ENCODE measurements around the gene MATN1.
A peak's percentile ranks its signal among the peaks of the same experiment; 100 is the strongest.

MATN1 gene

DNA sequence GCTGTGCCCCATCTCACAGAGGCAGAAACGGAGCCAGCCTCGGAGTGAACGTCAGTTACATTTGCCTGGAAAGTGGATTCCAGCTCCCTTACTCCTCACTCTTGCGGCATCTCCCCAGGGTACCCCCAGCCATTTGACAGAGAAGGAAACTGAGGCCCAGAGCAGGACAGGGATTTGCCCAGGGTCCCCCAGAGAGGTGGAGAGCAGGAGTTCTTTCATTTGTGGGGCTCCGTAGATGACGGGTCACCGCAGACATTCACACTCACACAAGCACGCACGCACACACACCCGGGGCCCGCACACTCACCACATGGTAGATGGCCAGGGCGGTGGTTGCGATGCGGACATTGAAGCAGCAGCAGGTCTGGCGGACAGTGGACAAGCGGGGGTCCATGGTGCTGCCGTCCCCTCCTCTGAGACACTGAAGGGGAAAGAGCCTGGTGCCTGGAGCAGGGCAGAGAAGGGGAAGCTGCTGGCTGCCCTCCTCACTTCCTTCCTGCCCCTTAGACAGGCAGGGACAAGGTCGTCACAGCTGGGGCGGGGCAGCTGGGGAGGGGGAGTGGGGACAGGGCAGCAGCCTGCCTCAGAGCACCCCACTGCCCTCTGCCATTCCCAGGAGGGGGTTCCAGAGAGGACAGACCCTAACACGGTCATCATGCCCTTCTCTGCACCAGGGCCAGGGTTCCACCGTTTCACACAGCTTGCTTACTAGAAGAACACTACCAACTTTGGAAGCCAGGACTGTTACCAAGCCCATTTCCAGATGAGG lies 34.2 kb upstream of the MATN1 start, which contains the start of gene LAPTM5:
LAPTM5 (minus strand) TSS at position 423 of the 769 bp plus-strand sequence; CDS start at position 394, 29 bp downstream.
- no peak for DNase-seq

- peak; percentile 92 for DNase-seq
Observed at GRCh38 chr1:30756545-30757351, 33.4 kb upstream of the MATN1 start.

DNA sequence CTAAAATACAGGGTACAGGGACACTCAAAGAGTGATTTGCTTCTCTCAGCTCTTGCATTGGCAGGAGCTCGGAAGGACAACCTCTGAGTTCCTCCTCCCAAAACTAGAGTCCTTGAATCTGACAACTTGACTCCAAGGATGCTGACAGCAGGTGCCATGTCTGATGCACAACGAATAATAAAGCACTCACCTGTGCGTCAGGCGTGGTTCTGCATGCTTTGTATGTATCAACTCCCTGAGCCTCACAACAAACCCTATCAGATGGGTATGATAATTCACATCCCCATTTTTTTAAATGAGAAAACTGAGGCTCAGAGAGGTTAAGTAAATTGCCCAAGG lies 32.8 kb upstream of the MATN1 start:
- DNase-seq = no peak

GRCh38 chr1:30755746-30756145 lies 32.4 kb upstream of the MATN1 start:
- DNase-seq = no peak

DNA sequence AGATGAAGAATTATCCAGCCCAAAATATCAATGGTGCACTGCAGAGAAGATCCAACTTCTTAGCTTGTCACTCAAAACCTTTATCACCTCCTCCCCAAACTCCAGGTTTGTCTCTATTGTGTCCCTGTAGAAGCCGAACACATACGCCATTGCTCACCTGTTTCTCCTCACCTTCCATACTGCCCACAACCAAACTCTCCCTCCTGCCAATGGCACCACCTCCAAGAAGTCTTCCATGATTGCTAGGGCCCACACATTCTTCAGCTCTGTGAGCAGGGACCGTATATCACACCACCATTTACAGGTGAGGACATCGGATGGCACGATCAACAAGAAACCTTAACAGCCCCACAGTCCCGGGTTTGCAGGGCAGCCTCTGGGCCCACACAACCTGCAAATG lies 31.9 kb upstream of the MATN1 start:
- DNase-seq = no peak

GRCh38 chr1:30754684-30755171 lies 31.3 kb upstream of the MATN1 start:
- no peak for DNase-seq

DNA sequence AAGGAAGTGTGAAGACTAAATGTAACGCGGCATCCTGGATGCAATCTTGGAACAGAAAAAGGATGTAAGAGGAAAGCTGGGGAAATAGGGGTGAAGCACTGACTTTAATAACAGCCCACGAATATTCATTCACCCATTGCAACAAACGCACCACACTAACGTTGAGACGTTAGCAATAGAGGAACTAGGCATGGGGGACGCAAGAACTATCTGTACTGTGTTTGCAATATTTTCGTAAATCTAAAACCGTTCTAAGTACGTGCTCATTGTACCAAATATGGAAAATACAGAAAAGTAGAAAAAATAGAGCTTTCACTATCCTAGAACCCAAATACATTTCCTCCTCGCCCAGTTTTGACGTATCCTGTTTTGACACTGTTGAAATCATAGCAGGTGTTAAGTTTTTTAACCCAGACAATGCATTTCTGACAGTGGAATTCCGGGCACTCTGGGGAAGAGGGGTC lies 30.3 kb upstream of the MATN1 start:
- DNase-seq = no peak

DNA sequence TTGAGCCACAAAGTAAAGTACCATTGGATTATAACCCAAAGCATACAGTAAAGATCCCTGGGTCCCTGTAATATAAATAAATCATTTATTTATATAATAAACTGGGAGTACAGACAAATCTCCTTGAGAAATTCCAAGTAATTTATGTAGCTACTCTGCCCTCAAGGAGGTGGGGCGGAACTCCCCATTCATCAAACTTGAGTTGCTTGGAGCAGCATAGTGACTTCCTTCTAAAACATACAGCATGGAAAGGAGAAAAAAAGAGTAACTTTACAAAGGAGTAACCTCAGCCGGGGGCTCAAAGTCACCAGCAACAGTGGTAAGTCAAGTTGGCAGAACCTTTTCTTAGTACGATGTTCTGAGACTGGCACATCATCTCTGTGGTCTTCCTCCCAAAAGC lies 29.7 kb upstream of the MATN1 start:
- DNase-seq = no peak

DNA sequence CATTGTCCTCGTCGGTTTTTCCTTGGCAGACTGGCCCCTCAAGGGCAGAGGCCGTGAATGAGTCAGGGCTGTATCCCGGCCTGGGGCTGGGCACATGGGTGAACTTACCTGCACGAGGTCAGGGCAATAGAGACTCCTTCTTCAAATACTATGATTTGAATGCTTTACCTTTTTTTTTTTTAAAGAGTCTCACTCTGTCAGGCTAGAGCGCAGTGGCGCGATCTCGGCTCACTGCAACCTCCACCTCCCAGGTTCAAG lies 29.2 kb upstream of the MATN1 start:
- DNase-seq = no peak

- DNase-seq = no peak
Observed at GRCh38 chr1:30751830-30752650, 28.7 kb upstream of the MATN1 start.

DNA sequence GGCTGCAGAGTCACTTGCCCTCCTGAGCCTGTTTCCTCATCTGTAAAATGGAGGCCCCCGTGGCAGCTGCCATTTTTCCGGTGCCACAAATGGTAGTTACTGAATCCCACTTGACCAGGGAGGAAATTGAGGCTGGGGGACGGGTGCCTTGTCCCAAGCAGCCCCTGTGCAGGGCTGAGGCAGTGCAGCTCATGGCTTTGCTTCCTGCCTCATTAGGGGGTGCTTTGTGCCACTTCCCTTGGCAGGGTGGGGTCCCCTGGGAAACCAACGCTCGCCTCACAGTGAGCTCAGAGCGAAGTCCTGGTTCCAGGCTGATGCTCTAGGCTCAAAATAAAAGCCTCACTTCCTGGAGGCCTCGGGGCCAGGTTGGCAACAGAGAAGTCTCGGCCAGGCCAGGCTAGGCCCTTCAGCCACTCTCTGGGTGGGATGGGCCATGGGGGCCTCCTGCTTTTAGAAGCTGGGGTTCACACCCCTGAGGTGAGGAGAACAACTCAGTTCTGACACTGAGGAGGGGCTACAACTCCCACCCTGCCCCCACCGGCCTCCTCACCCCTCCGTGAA lies 27.4 kb upstream of the MATN1 start:
- no peak for DNase-seq

DNA sequence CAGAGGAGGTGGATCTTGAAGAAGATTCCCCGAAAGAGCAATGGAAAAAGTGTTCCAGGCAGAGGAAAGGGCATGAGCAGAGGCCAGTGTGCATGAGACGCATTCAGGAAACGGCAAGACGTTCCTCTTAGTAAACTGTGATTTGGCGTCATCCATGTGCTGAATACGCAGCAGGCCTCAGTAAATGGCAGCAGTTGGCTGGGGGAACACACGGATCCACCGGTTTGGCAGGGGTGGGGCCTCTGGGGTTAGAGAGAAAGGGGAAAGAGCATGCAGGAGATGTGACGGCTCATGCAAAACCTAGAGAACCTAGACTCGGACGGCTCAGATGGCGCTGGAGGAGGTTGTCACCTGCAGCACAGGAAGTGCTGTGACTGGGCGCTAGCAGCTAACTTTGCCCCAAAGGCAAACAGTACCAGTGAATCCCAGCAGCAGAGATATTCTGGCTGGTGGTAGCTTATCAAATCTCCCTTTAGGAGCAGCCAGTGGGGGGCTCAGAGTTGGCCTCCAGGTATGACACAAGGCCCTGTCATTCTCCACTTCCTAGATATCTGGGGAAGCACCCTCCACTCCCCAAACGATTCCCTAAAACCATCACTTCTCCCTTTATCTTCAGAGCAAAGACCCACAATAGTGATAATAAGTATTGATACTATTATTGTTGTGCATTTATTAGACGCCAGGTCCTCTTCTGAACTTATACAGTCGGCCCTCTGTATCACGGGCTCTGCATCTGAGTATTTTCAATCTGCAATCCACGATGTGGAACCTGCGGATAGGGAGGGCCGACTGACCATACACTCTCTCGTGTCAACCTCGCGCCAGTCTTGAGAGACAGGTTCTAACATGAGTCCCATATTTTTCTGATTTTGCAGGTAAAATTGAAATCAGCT lies 26.6 kb upstream of the MATN1 start:
- DNase-seq = no peak

DNA sequence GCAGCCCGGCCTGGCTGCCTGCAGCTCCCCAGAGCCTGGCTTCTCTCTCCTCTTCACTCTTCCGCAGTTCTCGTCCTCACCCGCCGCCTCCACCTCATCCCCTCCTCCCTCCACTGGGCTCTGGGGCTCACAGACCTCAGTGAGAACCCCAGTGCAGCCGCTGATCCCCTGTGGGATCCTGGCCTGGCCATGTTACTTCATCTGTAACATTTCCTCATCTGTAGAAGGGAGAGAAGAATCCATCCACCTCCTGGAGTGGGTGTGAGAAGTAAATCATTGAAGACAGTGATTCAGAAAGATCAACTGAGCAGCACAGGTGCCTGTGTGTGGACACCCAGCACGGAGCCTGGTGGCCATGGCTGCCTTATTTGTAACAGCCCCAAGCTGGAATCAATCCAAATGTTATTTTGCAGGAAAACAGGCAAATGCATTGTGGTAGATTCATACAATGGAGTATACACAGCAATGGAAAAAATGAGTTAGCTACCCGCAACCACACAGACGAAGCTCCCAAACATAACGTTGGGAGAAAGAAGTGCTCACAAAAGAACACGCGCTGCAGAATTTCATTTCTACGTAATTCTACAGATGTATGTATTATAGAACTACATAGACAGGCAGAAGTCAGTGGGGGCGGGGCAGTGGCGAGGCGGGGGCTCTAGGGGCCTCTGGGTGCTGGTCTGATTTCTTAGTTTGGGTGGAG lies 25.5 kb upstream of the MATN1 start:
- no peak for DNase-seq

DNA sequence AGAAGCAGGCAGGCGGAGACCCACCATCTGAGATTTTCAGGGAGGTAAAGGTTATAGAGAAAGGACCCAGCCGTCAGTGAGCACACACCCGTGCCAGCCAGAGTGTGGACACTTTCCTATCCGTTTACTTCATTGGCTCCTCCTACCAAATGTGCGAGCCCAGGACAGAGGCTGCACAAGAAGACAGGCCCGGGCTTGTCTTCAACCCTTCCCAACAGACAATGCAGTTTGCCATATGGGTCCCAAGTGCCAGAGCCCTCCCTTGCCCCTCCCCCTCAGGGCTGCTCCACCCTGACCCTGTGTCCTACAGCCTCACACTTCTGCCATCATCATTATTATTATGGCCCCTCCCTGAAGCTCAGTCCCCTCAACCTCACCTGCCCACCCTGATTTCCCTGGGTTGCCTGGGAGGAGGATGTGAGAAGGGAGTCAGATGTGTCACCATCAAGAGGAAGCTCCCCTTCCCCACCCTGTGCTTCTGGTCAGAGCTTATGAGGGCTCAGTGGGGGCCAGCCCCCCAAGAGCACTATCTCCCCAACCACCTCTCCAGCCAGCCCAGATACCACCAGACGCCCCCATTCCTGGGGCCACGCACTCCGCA lies 24.8 kb upstream of the MATN1 start:
- no peak for DNase-seq

DNA sequence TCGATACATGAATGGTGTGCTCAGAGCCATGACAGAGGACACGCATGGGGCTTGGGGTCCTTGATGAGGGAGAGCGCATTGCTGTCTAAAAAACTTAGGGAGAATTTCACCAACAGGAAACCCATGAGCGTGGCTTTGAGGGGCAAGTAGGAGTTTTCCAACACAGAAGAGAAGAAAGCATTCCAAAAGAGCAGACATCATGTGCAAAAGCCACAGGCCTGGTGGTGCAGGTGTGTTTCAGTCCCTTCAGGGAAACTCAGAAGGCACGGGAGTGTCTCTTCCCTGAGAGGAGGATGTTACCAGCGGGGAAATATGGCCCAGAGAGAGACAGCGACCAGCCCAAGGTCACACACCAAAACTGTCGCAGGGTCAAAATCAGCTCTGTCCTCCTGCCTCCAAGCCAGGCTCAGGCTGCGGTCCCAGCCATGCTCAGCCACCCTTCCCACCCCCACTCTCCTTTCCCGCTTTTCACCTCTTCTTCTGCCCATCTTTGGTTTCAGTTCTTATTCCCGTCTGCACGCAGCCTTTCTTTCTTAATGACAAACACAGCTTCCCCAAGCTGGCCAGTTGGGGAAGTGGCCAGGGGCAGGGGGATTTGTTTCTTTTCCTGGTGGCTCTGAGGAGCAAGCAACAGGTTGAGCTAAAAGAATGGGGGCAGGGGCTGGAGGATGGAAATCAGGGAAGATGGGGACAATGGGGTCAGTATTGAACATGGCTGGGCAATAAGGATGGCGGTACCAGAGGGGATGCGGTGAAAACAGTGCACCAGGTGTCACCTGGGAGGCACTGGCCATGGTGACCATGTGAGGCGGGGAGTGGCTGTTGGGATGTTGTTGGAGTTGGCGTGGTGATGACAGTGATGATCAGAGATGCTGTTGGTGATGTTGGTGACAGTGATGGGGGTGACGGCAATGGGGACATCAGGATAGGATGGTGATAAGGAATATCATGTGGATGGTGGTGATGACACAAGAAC lies 23.9 kb upstream of the MATN1 start:
- DNase-seq = no peak

DNA sequence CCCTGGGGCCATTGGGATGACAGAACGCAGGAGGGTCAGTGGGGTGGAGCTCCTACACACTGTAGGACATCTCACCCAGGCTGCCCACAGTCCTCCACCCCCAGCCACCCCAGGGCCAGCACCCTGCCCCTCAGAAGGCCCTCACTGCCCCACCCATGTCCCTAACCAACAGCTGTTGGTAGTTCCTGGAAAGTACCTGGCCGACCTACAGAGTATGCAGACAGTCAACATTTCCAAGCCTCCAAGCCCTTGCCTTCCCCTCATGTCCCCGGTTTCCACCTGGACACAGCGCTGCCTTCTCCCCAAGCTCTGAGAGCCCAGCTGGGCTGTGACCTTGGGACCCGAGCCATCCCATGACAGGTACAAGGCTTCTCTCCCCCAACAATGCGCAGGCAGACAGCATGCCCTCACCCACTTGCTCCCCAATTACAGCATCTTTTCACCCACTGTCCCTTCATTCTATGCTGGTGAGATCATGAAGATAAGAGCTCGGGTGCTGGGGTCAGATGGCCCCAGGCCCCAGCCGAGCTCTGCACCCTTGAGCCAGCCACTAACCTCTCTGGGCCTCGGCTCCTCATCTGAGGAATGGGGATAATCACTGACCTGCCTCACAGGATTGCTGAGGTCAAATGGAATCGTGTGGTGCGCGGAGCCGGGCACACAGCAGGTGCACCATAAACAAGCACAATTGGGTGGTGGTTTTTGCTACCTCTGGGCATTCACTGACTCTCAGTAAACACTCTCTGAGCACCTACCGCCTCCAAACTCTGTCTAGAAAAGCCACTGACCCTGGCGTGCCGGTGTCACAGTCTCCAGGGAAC lies 23.0 kb upstream of the MATN1 start:
- DNase-seq = no peak

DNA sequence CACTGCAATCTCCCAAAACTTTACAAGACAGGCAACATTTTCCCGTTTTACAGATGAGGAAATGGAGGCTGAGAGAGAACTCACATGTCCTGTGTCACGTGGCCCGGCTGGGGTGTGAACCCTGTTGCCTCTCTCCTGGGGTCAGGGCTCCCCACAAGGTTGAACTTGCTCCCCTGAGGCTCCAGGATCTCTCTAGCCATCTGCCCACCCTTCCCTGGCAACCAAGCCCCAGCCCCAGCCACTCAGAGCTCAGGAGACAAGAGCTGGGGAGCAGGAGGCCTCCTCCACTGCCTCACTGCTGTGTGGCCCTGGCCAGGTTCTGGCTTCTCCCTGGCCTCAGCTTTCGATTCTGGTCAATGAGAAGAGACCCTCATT lies 22.4 kb upstream of the MATN1 start:
- no peak for DNase-seq

DNA sequence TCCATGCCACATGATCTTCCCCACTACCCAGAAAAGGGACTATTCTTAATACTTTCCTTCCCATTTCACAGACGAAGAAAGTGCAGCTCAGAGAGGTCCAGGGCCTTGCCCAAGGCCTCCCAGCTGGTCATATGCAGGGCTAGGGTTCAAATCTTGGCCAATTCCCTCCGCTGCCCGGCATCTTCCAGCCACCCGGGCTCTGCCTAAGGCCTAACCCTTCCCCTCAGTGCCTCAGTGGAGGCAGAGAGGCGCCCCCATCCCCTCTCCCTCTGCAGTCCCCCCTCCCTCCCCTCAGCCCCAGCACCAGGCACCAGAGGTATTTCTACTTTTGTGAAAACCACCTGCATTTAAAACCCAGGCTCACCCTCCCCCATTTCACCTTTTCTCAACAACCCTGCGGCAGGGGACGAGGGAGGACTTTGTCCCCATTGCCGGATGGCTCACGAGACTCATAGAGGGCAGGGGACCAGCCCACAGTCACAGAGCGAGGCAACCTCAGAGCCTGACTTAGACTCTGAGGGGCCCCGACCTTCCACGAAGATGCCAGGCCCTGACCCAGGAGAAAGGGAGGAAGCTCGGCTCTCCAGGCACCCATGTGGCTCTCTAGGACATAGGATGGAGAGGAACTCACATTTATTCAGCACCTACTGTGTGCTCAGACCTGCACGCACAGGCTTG lies 21.9 kb upstream of the MATN1 start:
- no peak for DNase-seq
